Fibroblast of lung (primary cell): ENCODE results near the gene CFAP52.
"Not testable (repeated sequence)": the region's sequence is repeated elsewhere in the genome, so short reads cannot be mapped to it uniquely, and the experiment has no call there.

Source experiments
- EZH2 ChIP-seq: IDR thresholded peaks from 2 replicates; pipeline ENCODE4 v1.5.1; 2012; ENCODE audit warnings: low read length, control low read depth, mild to moderate bottlenecking; ENCODE audit errors: missing control alignments
- TF ChIP-seq, protein P1 (sequence below), 2 donors: IDR thresholded peaks in 1 of 2; conservative IDR thresholded peaks in 1 of 2; 1 replicate in 1 of 2; 2 replicates in 1 of 2; pipeline ENCODE4 v1.5.1; 2011 to 2012; ENCODE audit warnings: low read length in 2 of 2, control low read depth in 1 of 2, inconsistent platforms in 1 of 2, low read depth in 1 of 2, mild to moderate bottlenecking in 1 of 2

DNA sequence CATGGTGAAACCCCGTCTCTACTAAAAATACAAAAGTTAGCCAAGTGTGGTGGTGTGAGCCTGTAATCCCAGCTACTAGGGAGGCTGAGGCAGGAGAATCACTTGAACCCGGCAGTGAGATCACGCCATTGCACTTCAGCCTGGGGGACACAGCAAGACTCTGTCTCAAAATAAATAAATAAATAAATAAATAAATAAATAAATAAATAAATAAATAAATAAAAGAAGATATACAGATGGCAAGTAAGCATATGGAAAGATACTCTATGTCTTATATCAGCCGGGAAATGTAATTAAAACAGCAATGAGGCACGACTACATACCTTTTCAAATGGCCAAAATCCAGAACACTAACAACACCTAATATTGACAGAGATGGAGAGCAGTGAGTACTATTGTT lies 28.1 kb downstream of the CFAP52 start:
- not testable (repeated sequence) for TF ChIP-seq EZH2
- TF ChIP-seq, protein P1, sequence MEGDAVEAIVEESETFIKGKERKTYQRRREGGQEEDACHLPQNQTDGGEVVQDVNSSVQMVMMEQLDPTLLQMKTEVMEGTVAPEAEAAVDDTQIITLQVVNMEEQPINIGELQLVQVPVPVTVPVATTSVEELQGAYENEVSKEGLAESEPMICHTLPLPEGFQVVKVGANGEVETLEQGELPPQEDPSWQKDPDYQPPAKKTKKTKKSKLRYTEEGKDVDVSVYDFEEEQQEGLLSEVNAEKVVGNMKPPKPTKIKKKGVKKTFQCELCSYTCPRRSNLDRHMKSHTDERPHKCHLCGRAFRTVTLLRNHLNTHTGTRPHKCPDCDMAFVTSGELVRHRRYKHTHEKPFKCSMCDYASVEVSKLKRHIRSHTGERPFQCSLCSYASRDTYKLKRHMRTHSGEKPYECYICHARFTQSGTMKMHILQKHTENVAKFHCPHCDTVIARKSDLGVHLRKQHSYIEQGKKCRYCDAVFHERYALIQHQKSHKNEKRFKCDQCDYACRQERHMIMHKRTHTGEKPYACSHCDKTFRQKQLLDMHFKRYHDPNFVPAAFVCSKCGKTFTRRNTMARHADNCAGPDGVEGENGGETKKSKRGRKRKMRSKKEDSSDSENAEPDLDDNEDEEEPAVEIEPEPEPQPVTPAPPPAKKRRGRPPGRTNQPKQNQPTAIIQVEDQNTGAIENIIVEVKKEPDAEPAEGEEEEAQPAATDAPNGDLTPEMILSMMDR (conservative IDR thresholded peaks at IDR 0.05 in 1 of 2, IDR thresholded peaks at IDR 0.05 in 1 of 2; ENCODE audit: low read depth in 1 of 2, low read length in 2 of 2): not testable (repeated sequence)
